ENCODE data around the gene RRP8. TPM values are rescaled to one million over a fixed set of nuclear protein-coding genes. Genes with fewer than 3 reads are reported as not detected.

RRP8 gene
- total RNA-seq, 1 experiment from 2014 or later = 17.8 TPM

GRCh38 chr11:6627762-6628241, 24.4 kb upstream of the RRP8 start:
- Histone ChIP-seq H3K4me2 (ENCODE audit: low read length) (no peak overlapping the region), H3K27ac (ENCODE audit: low read depth, low read length) (no peak overlapping the region), H3K36me3 (ENCODE audit: control insufficient read depth in 1 of 2, insufficient read depth in 2 of 2, low read length in 2 of 2) (no peaks in the 10 kb centered on the region), H3K4me3 (replicated peaks in 1 of 2; ENCODE audit: low read depth in 1 of 2, low read length in 2 of 2) (no peak overlapping the region), H3K79me2 (ENCODE audit: insufficient read depth, low read length) (no peaks in the 10 kb centered on the region), H3K9me2 (ENCODE audit: insufficient read depth) (no peaks in the 10 kb centered on the region), H3K4me1 (ENCODE audit: control insufficient read depth in 1 of 2, insufficient read depth in 2 of 2, low read length in 2 of 2) (no peaks in the 10 kb centered on the region), H4K20me1 (ENCODE audit: insufficient read depth) (no peaks in the 10 kb centered on the region), H3K27me3 (ENCODE audit: insufficient read depth, low read length) (no peaks in the 10 kb centered on the region), H3K9me3 (ENCODE audit: control insufficient read depth in 1 of 2, insufficient read depth in 1 of 2, low read depth in 1 of 2, low read length in 2 of 2) (no peaks in the 10 kb centered on the region), H3K9ac (ENCODE audit: low read length) (no peak overlapping the region), H2AFZ (ENCODE audit: low read depth, low read length, poor library complexity, severe bottlenecking) (no peak overlapping the region)
- RAD21 ChIA-PET (ENCODE audit: low non-redundant PET in 1 of 2, low total read pairs in 2 of 2, uncharacterized antibody in 2 of 2, unreplicated experiment in 2 of 2) = no interaction called here
- CTCF ChIA-PET = no interaction called here
- POLR2A ChIA-PET = no interaction called here
- DNase-seq (ENCODE audit: low read depth, low spot score) = no peak
- BruUV-seq (replicated peaks) = no TSS peak
- intact Hi-C loops (cut with micrococcal nuclease) = no loop called here
- no peak for ATAC-seq
- TF ChIP-seq SP1 (IDR thresholded peaks at IDR 0.05; ENCODE audit: low read depth) (no peak), SIN3A (IDR thresholded peaks at IDR 0.05; ENCODE audit: low read depth) (no peak), EZH2 (IDR thresholded peaks at IDR 0.05) (no peak), CEBPB (IDR thresholded peaks at IDR 0.05; ENCODE audit: low read depth) (no peak), ZFX (IDR thresholded peaks at IDR 0.05) (no peak), ELF1 (IDR thresholded peaks at IDR 0.05; ENCODE audit: borderline replicate concordance, low read depth) (no peak), SRF (IDR thresholded peaks at IDR 0.05; ENCODE audit: low read depth) (no peak), ZNF274 (IDR thresholded peaks at IDR 0.05; ENCODE audit: low read depth, low read length) (no peak), RAD21 (IDR thresholded peaks at IDR 0.05; ENCODE audit: low read depth) (no peak), CTCF (IDR thresholded peaks at IDR 0.05 in 2 of 3, conservative IDR thresholded peaks at IDR 0.05 in 1 of 3; ENCODE audit: borderline replicate concordance in 1 of 3, insufficient read depth in 1 of 3, low read depth in 2 of 3, low read length in 2 of 3) (no peak)
- TF ChIP-seq, protein P1, sequence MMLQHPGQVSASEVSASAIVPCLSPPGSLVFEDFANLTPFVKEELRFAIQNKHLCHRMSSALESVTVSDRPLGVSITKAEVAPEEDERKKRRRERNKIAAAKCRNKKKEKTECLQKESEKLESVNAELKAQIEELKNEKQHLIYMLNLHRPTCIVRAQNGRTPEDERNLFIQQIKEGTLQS (IDR thresholded peaks at IDR 0.05) = no peak
- TF ChIP-seq, protein P2, sequence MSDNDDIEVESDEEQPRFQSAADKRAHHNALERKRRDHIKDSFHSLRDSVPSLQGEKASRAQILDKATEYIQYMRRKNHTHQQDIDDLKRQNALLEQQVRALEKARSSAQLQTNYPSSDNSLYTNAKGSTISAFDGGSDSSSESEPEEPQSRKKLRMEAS (IDR thresholded peaks at IDR 0.05) = no peak

All from HCT116 (cell line).